GM18868 (cell line): Measurements from ENCODE around the gene TRPC1.
"Not testable (repeated sequence)": the region's sequence is repeated elsewhere in the genome, so short reads cannot be mapped to it uniquely, and the experiment has no call there.

Experiments
- ATAC-seq: cut with Tn5 transposase; IDR thresholded peaks from one replicate; pipeline ENCODE4 v1.9.1; 2021; ENCODE audit warnings: mild to moderate bottlenecking, moderate library complexity; ENCODE audit not compliant: unreplicated experiment

TRPC1 gene

DNA sequence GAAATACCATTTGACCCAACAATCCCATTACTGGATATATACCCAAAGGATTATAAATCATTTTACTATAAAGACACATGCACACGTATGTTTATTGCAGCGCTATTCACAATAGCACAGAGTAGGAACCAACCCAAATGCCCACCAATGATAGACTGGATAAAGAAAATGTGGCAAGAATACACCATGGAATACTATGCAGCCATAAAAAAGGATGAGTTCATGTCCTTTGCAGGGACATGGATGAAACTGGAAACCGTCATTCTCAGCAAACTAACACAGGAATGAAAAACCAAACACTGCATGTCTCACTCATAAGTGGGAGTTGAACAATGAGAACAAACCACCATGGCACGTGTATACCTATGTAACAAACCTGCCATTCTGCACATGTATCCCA lies 26.7 kb downstream of the TRPC1 start:
- not testable (repeated sequence) for ATAC-seq

GRCh38 chr3:142752605-142753004 lies 28.8 kb downstream of the TRPC1 start:
- not testable (repeated sequence) for ATAC-seq

GRCh38 chr3:142754494-142754893 lies 30.7 kb downstream of the TRPC1 start:
- no peak for ATAC-seq

DNA sequence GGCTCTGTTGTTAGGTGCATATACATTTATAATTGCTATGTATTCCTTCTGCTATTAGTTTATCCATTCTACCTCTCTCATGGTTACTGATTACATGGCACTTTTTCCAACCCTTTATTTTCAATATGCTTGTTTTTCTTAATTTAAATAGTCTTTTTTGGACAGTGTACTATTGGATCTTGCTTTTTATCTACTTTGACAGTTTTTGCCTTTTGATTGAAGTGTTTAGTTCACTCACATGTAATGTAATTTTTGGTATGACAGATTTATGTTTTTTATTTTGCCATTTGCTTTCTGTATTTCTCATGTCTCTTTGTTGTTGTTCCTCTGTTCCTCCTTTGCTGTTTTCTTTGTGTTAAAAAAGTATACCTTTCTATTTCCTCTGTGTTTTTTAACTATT lies 44.5 kb downstream of the TRPC1 start:
- no peak for ATAC-seq

GRCh38 chr3:142777927-142778326 lies 54.1 kb downstream of the TRPC1 start:
- no peak for ATAC-seq

DNA sequence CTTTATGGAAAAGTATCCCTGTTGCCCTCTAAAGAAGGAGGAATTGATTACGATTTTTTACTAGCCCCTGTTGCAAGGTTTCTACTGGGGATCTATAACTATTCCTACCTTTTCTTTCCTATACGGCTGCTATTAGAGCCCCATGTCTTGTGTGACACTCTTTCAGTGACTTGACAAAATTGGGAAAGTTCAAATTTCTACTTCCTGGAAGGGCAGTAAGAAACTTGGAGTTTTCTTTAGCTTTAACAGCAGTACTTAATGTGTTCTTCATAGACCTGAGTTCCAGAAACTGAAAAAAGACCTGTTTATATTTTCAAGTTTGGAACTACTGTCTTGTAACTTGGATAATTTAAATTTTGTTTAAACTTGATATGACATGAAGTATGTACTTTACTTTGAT lies 54.7 kb downstream of the TRPC1 start:
- ATAC-seq, result no peak

DNA sequence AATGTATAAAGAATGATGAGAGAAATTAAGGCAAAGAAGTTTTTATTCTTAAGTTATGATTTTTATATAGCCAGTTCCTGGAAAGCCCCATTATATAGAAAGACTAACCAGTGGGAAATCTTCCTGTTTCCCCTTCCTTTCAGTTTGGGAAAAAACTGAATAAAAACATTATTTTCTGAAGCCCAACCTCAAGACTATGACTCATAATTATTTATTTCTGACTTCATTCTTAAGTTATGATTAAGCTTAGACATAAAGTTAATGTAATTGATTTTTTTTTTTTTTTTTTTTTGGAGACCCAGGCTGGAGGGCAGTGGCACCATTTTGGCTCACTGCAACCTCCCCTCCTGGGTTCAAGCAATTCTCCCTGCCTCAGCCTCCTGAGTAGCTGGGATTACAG lies 55.8 kb downstream of the TRPC1 start:
- ATAC-seq, result no peak

DNA sequence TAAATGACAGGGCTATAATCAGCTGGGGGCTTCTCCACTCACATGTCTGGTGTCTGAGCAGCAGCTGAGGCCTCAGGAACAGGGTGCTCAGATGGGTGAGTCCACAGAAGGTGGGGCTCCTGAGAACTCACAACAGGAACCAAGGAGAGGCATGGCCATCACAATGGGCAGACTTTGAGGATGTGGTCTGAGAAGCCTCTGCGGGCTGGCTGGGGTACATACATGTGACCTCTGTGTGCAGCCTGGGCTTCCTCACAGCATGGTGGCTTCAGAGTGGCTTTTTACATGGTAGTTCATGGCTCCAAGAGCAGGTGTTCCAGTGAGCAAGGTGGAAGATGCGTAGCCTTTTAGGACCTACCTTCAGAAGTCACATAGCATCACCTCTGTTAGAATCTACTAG lies 58.8 kb downstream of the TRPC1 start:
- no peak for ATAC-seq

GRCh38 chr3:142784228-142784627 lies 60.4 kb downstream of the TRPC1 start:
- ATAC-seq, result no peak

DNA sequence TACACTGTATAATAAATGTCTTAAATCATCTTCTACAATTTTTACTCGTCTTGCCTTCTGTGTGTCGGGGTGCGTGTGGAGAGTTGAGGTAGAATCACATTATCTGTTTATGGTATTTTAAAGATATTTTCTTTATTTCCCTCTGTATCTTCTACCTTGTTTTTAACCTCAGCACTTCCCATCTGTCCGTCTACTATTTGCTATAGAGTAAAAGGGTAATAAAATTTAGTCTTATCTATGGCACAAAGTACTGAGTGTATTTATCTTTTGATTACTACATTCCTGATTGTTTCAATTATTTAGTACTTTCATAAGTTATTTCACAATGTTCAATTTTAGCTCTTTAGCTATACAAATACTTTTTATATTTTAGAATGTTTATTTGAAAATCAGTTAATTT lies 62.2 kb downstream of the TRPC1 start:
- ATAC-seq, result no peak

DNA sequence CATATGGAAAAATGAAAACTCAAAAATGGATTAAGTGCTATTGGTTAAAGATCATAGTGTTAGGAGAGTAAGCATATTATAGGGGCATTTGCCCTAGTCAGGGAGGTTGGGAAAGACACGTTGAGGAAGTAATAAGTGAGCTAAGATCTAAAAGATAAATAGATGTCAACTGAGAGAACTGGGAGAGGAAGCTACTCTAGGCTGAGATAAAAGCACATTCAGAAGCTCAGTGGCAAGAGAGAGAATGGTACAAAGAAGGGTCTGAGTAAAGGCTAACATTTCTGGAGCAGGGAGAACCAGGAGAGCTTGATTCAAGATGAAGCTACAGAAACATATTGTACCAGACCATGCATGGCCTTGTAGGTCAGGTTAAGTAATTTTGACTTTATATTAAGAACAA lies 63.9 kb downstream of the TRPC1 start:
- ATAC-seq, result no peak

DNA sequence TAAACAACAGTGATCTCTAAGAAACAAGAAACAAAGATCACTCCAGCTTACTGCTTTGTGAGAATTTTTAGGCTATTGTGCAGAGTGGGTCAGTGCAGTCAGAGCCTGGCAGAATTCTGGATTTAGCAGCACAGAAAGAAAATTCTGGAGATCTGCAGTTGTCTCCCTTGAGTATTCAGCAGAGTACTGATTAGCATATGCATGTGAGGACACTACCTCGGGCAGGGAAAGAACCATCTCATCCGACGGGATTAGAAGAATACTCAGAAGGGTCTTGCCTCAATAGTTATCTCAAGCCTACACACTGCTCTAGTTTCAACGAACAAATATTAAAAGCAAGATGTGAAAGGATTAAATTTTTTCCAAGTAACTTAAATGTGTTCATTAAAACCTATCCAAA lies 70.7 kb downstream of the TRPC1 start:
- no peak for ATAC-seq

DNA sequence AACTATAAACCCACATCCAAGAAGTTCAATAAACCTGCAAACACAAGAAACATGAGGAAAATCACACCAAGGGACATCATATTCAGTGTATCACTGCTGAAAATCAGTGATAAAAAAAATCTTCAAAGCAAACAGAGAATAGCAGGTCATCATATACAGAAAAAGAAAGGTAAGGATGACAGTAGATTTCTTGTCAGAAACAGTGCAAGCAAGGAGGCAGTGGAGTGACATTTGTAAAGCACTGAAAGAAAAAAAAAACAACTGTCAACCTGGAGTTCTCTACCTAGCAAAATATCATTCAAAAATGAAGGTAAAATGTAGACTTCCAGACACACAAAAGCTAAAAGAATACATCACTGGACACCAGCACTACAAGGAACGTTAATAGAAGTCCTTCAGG lies 71.5 kb downstream of the TRPC1 start:
- no peak for ATAC-seq

DNA sequence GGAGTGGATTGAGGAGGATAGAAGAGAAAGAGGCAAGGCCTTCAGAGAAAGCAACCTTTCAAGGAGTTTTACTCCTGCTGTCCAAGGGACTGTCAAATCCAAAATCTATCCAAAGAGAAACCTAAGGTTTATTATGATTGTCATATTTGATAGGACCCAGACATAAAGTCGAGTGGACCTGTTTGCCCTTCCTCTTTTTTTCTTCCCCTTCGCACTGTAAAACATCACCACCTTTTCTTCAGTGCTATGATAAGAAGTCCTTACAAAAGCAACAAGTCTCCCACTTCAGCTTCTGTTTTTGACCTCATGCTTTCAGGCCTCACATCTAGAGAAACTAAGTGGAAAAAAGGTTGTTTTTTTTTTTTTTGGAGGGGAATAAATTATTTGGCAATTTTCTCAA lies 73.0 kb downstream of the TRPC1 start:
- ATAC-seq, result no peak

GRCh38 chr3:142801746-142802145 lies 77.9 kb downstream of the TRPC1 start:
- ATAC-seq, result no peak

- no peak for ATAC-seq
These were observed 79.1 kb downstream of the TRPC1 start for GRCh38 chr3:142802891-142803290.

- no peak for ATAC-seq
These were observed 84.5 kb downstream of the TRPC1 start for GRCh38 chr3:142808103-142808917.

DNA sequence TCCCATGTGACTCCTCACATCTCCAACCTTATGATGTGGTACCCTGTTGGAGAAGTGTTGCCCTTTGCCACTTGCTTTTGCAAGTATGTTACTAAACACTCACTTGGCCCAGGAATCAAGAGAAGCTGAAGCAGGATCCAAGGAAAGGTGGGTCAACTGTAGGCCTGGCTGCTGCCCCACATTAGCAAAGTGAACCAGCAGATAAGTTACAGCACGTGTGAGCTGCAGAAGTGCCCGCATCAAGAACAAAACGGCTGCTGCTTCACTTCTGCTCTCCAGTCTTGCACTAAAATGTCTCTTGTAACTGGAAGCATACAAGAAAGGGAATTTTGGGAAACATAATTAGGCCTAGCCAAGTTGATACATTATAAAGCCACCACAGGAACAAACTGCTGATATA lies 85.4 kb downstream of the TRPC1 start:
- ATAC-seq, result no peak

DNA sequence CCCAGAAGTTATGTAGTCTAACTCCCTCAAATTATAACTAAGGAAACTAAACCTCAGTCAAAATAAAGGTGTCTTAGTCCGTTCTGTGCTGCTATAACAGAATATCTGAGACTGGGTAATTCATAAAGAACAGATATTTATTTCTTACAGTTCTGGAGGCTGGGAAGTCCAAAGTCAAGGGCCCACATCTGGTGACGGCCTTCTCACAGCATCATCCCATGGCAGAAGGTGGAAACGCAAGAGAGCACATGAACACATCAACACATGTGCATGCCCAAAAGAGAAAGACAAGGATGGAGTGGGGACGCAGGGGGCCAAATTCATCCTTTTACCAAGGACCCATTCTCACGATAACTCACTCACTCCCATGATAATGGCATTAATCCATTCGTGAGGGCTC lies 92.0 kb downstream of the TRPC1 start:
- no peak for ATAC-seq

DNA sequence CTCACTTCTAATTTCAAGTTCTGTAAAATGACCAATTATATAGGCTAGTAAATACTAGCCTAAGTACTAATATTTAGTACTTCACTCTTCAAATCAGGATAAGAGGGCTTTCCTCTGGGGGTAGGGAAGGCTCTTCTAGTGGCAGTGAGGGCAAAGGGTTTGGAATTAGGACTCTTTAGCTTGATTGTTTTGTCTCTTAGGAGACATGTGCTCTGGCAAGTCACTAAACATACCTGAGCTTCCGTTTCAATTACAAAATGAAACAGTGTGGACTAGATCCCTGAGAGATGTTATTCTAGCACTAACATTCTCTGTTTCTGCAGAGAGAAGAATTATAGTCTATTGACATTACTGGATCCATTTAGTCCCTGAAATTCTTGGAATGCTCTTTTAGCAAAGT lies 93.5 kb downstream of the TRPC1 start:
- no peak for ATAC-seq

GRCh38 chr3:142817897-142818296 lies 94.1 kb downstream of the TRPC1 start:
- ATAC-seq, result no peak

GRCh38 chr3:142818651-142819050 lies 94.8 kb downstream of the TRPC1 start:
- ATAC-seq, result no peak

DNA sequence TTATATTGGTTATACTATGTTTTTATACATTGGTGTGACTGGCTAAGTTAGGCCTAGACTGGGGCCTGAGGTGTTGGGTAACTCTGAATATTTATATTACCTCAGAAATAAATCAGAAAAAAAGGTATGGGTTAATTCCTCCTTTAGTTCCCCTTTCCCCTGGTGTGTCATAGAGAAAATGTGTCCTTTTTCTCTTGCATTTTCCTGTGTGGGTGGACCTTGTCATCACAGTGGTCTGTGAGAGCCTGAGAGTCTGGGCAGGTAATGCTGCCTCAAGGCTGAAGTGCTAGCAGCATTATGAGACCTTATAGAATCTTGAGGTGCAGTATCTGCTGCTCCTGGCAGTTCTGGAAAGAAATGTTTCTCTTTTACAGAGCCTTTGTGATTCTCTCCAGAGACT lies 95.3 kb downstream of the TRPC1 start:
- ATAC-seq, result no peak
